ENCODE data around the gene GSE1. TPM values are rescaled to one million over a fixed set of nuclear protein-coding genes. Genes with fewer than 3 reads are reported as not detected.

Gene GSE1
- total RNA-seq, 4 donors from 2014 or later, result 57.1 to 208 (median 90.5) TPM

GRCh38 chr16:85678016-85678415 lies 64.9 kb downstream of the GSE1 start:
- TF ChIP-seq CTCF (IDR thresholded peaks at IDR 0.05; ENCODE audit: low read depth), result no peak

GRCh38 chr16:85678821-85679220 lies 65.7 kb downstream of the GSE1 start:
- TF ChIP-seq CTCF (IDR thresholded peaks at IDR 0.05; ENCODE audit: low read depth), result no peak

GRCh38 chr16:85679870-85680269 lies 66.7 kb downstream of the GSE1 start:
- TF ChIP-seq CTCF (IDR thresholded peaks at IDR 0.05; ENCODE audit: low read depth), result no peak

- no peak for TF ChIP-seq CTCF (IDR thresholded peaks at IDR 0.05; ENCODE audit: low read depth)
Observed at GRCh38 chr16:85680352-85680944, 67.3 kb downstream of the GSE1 start.

GRCh38 chr16:85681255-85681654 lies 68.1 kb downstream of the GSE1 start:
- TF ChIP-seq CTCF (IDR thresholded peaks at IDR 0.05; ENCODE audit: low read depth), result no peak

GRCh38 chr16:85682516-85682915 lies 69.4 kb downstream of the GSE1 start:
- TF ChIP-seq CTCF (IDR thresholded peaks at IDR 0.05; ENCODE audit: low read depth), result no peak

- TF ChIP-seq CTCF (IDR thresholded peaks at IDR 0.05; ENCODE audit: low read depth), result no peak
Observed at GRCh38 chr16:85683363-85683762, 70.2 kb downstream of the GSE1 start.

Data from subcutaneous adipose tissue (tissue), 4 donors.